Measurements from ENCODE around the gene PDCD1.

The PDCD1 gene

DNA sequence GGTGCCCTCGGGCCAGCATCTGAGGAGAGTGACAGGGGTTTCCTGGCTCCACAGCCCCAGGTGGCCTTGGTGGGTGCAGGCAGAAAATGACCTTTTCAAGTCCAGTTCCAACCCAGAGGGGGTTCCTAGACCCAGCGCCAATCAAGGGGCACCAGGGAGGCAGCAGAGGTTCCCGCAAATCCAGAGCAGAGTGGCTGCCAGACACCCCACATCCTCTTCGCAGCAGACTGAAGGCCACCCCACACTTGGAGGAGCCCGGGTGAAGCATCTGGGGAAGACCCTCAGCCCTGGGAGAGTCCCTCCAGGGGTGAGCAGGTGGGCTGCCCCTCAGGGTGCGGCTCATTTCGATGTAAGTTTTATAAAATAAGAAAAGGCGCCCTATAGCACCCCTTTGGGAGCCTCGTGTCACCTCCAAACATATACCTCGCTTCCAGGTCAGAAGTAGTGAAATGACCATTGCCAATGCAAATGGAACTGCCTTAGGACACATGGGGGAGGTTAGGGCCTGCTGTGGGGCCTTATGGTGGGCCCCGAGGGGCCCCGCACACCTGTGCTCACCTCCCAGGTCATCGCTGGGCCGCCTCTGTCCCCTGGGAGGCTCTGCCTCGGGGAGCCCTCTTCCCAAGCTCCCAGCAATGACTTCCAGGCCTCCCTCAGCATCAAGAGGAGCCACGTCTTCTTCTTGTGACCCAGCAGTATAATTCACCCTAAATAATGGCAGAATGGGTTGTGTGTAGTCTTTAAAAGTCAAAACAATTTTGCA is 21.8 kb upstream of the PDCD1 start:
- Mint-ChIP-seq H3K27ac (peak overlapping the region; percentile 51 to 94 (median 85)), H3K27me3 (ENCODE audit: low read depth) (peaks cover 17% of the 10 kb centered on the region), H3K9me3 (peaks cover 4% of the 10 kb centered on the region), H3K36me3 (ENCODE audit: low read depth) (peaks cover 4% of the 10 kb centered on the region), H3K4me3 (peak overlapping the region; percentile 86 to 89 (median 89)), H3K4me1 (peaks cover 31% of the 10 kb centered on the region)
- TF ChIP-seq, protein P1, sequence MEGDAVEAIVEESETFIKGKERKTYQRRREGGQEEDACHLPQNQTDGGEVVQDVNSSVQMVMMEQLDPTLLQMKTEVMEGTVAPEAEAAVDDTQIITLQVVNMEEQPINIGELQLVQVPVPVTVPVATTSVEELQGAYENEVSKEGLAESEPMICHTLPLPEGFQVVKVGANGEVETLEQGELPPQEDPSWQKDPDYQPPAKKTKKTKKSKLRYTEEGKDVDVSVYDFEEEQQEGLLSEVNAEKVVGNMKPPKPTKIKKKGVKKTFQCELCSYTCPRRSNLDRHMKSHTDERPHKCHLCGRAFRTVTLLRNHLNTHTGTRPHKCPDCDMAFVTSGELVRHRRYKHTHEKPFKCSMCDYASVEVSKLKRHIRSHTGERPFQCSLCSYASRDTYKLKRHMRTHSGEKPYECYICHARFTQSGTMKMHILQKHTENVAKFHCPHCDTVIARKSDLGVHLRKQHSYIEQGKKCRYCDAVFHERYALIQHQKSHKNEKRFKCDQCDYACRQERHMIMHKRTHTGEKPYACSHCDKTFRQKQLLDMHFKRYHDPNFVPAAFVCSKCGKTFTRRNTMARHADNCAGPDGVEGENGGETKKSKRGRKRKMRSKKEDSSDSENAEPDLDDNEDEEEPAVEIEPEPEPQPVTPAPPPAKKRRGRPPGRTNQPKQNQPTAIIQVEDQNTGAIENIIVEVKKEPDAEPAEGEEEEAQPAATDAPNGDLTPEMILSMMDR (IDR thresholded peaks at IDR 0.05; ENCODE audit: unreplicated experiment in 3 of 3), result no peak

DNA sequence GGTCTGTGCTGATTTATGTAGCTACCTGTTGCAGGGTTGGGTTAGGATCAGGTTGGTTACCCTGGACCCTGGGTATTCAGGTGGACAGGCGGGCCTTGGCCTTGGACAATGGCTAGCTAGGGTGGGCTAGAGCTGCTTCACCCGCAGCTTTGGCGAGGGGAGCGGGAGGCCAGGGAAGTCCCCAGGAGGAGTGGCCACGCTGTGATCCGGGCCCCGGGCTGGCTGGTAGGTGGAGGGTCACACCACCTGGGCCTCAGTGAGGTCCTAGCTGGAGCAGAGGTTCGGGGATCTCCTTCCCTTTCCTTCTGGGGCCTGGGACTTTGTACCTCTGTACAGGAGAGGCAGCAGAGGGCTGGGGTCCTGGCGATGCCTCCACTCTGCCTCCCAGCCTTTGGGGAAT is 20.6 kb upstream of the PDCD1 start:
- TF ChIP-seq, protein P1 (IDR thresholded peaks at IDR 0.05; ENCODE audit: unreplicated experiment in 3 of 3), result no peak
- H3K9me3 Mint-ChIP-seq, result peaks cover 7% of the 10 kb centered on the region
- no peak overlapping the region for H3K27ac Mint-ChIP-seq
- H3K4me1 Mint-ChIP-seq, result peaks cover 20% of the 10 kb centered on the region
- peaks cover 10% of the 10 kb centered on the region for H3K27me3 Mint-ChIP-seq (ENCODE audit: low read depth)
- H3K36me3 Mint-ChIP-seq (ENCODE audit: low read depth), result no peaks in the 10 kb centered on the region
- peak overlapping the region; percentile 30 to 64 (median 43) for H3K4me3 Mint-ChIP-seq

DNA sequence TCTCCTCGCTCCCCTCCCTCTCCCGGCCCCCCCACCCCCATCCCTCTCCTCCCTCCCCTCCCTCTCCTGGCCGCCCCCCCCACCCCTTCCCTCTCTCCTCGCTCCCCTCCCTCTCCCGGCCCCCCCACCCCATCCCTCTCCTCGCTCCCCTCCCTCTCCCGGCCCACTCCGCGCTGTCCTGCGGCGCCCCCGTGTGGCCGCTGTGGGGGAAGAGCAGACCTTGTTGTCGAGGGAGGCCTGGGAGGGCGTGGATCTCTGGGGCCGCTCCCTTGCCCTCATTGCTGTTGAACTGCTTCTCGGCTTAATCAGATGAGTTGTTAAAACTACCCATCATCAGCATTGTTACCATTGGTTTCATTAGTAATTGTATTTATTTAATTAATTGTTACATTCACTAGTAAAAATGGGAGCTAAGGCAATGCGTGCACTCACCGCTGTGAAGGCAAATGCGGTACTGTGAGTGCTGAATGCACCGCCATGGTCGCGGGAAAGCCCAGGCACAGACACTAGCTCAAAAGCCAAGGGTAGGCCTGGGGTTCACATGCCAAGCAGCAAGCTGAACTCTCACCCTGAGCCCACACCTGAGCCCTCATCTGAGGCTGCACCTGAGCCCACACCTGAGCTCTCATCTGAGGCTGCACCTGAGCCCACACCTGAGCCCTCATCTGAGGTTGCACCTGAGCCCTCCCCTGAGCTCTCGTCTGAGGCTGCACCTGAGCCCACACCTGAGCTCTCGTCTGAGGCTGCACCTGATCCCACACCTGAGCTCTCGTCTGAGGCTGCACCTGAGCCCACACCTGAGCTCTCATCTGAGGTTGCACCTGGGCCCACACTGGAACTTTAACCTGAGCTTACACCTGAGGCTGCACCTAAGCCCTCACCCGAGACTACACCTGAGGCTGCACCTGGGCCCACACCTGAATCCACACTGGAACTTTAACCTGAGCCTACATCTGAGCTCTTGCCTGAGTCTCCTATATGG is 19.6 kb upstream of the PDCD1 start:
- no peaks in the 10 kb centered on the region for H3K36me3 Mint-ChIP-seq (ENCODE audit: low read depth)
- TF ChIP-seq, protein P1 (IDR thresholded peaks at IDR 0.05; ENCODE audit: unreplicated experiment in 3 of 3), result peak; percentile 58 to 61 (median 59)

DNA sequence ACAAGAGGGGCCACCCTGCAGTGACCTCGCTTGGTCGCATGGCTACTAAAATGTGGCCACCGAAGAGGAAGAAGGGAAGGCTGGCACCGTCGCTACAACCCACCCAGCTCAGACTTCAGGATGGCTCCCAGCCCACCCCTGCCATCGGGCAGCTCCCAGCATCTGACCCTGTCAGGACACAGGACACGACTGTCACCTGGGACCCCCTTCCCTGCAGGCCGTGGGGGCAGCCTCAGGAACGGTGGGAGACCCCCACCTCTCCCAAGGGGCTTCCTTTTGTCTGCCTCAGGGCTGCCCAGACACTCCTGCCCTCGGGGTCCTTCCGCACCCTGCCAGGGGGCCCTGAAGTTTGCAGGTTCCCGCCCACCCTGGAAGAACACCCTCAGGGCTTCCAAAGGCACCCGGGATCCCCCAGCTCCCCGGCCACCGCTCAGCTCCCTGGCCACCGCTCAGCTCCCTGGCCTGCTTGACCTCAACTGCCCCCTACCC is 18.5 kb upstream of the PDCD1 start:
- Mint-ChIP-seq H3K27ac (no peak overlapping the region), H3K4me1 (peaks cover 7% of the 10 kb centered on the region), H3K27me3 (ENCODE audit: low read depth) (peaks cover 5% of the 10 kb centered on the region), H3K9me3 (peaks cover 7% of the 10 kb centered on the region), H3K36me3 (ENCODE audit: low read depth) (no peaks in the 10 kb centered on the region), H3K4me3 (no peak overlapping the region)
- TF ChIP-seq, protein P1 (IDR thresholded peaks at IDR 0.05; ENCODE audit: unreplicated experiment in 3 of 3), result no peak

More for the DNA sequence above, 19.6 kb upstream of the PDCD1 start:
- peak overlapping the region in 2 of 3 experiments; percentile 41 to 43 for H3K4me3 Mint-ChIP-seq
- H3K27me3 Mint-ChIP-seq (ENCODE audit: low read depth), result peaks cover 10% of the 10 kb centered on the region
- peaks cover 17% of the 10 kb centered on the region for H3K4me1 Mint-ChIP-seq
- peaks cover 7% of the 10 kb centered on the region for H3K9me3 Mint-ChIP-seq
- H3K27ac Mint-ChIP-seq, result no peak overlapping the region

DNA sequence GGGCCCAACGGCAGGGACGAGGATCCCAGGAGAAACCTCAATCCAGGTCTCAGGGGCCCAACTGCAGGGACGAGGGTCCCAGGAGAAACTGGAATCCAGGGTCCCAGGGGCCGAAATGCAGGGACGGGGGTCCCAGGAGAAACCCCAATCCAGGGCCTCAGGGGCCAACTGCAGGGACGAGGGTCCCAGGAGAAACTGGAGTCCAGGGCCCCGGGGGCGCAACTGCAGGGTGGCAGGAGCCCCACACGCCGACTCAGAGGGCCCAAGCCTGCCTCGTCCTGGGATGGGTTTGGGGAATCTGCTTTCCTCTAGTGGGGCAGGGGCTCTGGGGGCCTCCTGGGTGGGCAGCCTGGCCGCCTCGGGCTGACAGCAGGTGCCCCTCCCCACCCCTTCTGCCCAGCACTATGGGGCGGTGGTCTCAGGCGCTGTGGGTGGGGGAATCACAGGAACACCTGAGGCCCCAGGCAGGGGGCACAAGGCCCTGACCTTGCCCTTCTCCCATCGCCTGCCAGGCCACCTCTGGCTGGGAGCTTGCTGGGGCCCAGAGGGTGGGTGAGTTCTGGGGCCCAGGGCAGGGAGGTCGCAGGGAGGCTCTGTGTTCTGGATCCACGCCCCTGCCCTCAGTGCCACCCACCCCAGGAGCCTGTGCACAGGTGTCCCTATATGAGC is 18.0 kb upstream of the PDCD1 start:
- Mint-ChIP-seq H3K27ac (no peak overlapping the region), H3K4me1 (peaks cover 5% of the 10 kb centered on the region), H3K36me3 (ENCODE audit: low read depth) (no peaks in the 10 kb centered on the region), H3K27me3 (ENCODE audit: low read depth) (peaks cover 5% of the 10 kb centered on the region), H3K4me3 (no peak overlapping the region), H3K9me3 (peaks cover 7% of the 10 kb centered on the region)
- TF ChIP-seq, protein P1 (IDR thresholded peaks at IDR 0.05; ENCODE audit: unreplicated experiment in 3 of 3), result no peak

Measured in nephron (organoid).